ENCODE results near the gene PIK3R6. TPM values are rescaled to one million over a fixed set of nuclear protein-coding genes. Genes with fewer than 3 reads are reported as not detected.

The PIK3R6 gene
- total and polyA plus RNA-seq, 2 donors (not counting 1 experiment from before 2014, with no cell fraction given) = 2.8 to 11.0 TPM

- H3K79me2 ChIP-seq (ENCODE audit: control insufficient read depth, insufficient read depth, low read length) = no peaks in the 10 kb centered on the region
- no peak overlapping the region for H3K27ac ChIP-seq (ENCODE audit: low read length in 2 of 2)
- H2AFZ ChIP-seq (ENCODE audit: insufficient read depth, low read depth, low read length, poor library complexity, severe bottlenecking) = no peak overlapping the region
- Mint-ChIP-seq H3K27ac (no peak overlapping the region), H3K4me1 (peaks cover 32% of the 10 kb centered on the region), H3K27me3 (no peaks in the 10 kb centered on the region), H3K9me3 (ENCODE audit: insufficient read depth) (no peaks in the 10 kb centered on the region), H3K4me3 (no peak overlapping the region)
- no peaks in the 10 kb centered on the region for H3K27me3 ChIP-seq (replicated peaks in 1 of 4; ENCODE audit: control extremely low read depth in 1 of 4, control insufficient read depth in 3 of 4, insufficient read depth in 4 of 4, low read length in 3 of 4)
- ChIA-PET POLR2A (no interaction called here), CTCF (interaction anchor here (1.0 kb wide), 1 partner anchor 76 kb away, joined by 3 read pairs; no protein-coding TSS in a partner anchor)
- no peak overlapping the region for H3K4me2 ChIP-seq (replicated peaks; ENCODE audit: low read depth, low read length, poor library complexity, severe bottlenecking)
- H3K36me3 ChIP-seq (replicated peaks in 1 of 2; ENCODE audit: control extremely low read depth in 1 of 2, control insufficient read depth in 1 of 2, extremely low read depth in 1 of 2, insufficient read depth in 2 of 2, low read length in 1 of 2) = no peaks in the 10 kb centered on the region
- no peak overlapping the region for H3K4me3 ChIP-seq (ENCODE audit: control extremely low read depth in 1 of 5, extremely low read depth in 1 of 5, insufficient read depth in 1 of 5, low read depth in 2 of 5, low read length in 4 of 5)
- H3K4me1 ChIP-seq (ENCODE audit: control insufficient read depth in 2 of 2, insufficient read depth in 2 of 2, low read length in 2 of 2) = peaks cover 29 to 36% of the 10 kb centered on the region in 2 donors
- WGBS (ENCODE audit: insufficient coverage) = 72% methylated on average over 7 of the region's 7 CpGs
- ATAC-seq (ENCODE audit: low read depth) = no peak
- H4K20me1 ChIP-seq (ENCODE audit: control insufficient read depth, insufficient read depth, low read length, poor library complexity, severe bottlenecking) = no peaks in the 10 kb centered on the region
- TF ChIP-seq, protein P1, sequence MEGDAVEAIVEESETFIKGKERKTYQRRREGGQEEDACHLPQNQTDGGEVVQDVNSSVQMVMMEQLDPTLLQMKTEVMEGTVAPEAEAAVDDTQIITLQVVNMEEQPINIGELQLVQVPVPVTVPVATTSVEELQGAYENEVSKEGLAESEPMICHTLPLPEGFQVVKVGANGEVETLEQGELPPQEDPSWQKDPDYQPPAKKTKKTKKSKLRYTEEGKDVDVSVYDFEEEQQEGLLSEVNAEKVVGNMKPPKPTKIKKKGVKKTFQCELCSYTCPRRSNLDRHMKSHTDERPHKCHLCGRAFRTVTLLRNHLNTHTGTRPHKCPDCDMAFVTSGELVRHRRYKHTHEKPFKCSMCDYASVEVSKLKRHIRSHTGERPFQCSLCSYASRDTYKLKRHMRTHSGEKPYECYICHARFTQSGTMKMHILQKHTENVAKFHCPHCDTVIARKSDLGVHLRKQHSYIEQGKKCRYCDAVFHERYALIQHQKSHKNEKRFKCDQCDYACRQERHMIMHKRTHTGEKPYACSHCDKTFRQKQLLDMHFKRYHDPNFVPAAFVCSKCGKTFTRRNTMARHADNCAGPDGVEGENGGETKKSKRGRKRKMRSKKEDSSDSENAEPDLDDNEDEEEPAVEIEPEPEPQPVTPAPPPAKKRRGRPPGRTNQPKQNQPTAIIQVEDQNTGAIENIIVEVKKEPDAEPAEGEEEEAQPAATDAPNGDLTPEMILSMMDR (IDR thresholded peaks at IDR 0.05) = no peak
- no peak for TF ChIP-seq EZH2 (IDR thresholded peaks at IDR 0.05; ENCODE audit: borderline replicate concordance, insufficient read depth, low read depth, low read length, poor library complexity, severe bottlenecking)
- DNase-seq = no peak
- H3K9ac ChIP-seq (ENCODE audit: low read length) = no peak overlapping the region
- H3K9me3 ChIP-seq (ENCODE audit: control extremely low read depth in 1 of 3, control insufficient read depth in 2 of 3, insufficient read depth in 1 of 3, low read length in 2 of 3) = no peaks in the 10 kb centered on the region
- intact Hi-C loops (cut with micrococcal nuclease) = no loop called here
Observed at GRCh38 chr17:8861495-8862181, 5.8 kb downstream of the PIK3R6 start.

GRCh38 chr17:8859804-8860430 is 7.6 kb downstream of the PIK3R6 start:
- no peaks in the 10 kb centered on the region for H3K36me3 ChIP-seq (replicated peaks in 1 of 2; ENCODE audit: control extremely low read depth in 1 of 2, control insufficient read depth in 1 of 2, extremely low read depth in 1 of 2, insufficient read depth in 2 of 2, low read length in 1 of 2)
- H3K27me3 Mint-ChIP-seq = no peaks in the 10 kb centered on the region
- H3K79me2 ChIP-seq (ENCODE audit: control insufficient read depth, insufficient read depth, low read length) = no peaks in the 10 kb centered on the region
- no peak overlapping the region for H3K4me2 ChIP-seq (replicated peaks; ENCODE audit: low read depth, low read length, poor library complexity, severe bottlenecking)
- ATAC-seq (ENCODE audit: low read depth) (no peak), DNase-seq (no peak)
- no peaks in the 10 kb centered on the region for H4K20me1 ChIP-seq (ENCODE audit: control insufficient read depth, insufficient read depth, low read length, poor library complexity, severe bottlenecking)
- TF ChIP-seq, protein P1 (IDR thresholded peaks at IDR 0.05) = no peak
- no peaks in the 10 kb centered on the region for H3K9me3 ChIP-seq (ENCODE audit: control extremely low read depth in 1 of 3, control insufficient read depth in 2 of 3, insufficient read depth in 1 of 3, low read length in 2 of 3)
- H3K27me3 ChIP-seq (replicated peaks in 1 of 4; ENCODE audit: control extremely low read depth in 1 of 4, control insufficient read depth in 3 of 4, insufficient read depth in 4 of 4, low read length in 3 of 4) = no peaks in the 10 kb centered on the region
- H3K9ac ChIP-seq (ENCODE audit: low read length) = no peak overlapping the region
- H3K27ac Mint-ChIP-seq = peak overlapping the region; percentile 22
- peaks cover 29 to 38% of the 10 kb centered on the region in 2 donors for H3K4me1 ChIP-seq (ENCODE audit: control insufficient read depth in 2 of 2, insufficient read depth in 2 of 2, low read length in 2 of 2)
- no peak overlapping the region for H3K27ac ChIP-seq (ENCODE audit: low read length in 2 of 2)
- H2AFZ ChIP-seq (ENCODE audit: insufficient read depth, low read depth, low read length, poor library complexity, severe bottlenecking) = no peak overlapping the region
- H3K4me3 Mint-ChIP-seq = no peak overlapping the region
- CTCF ChIA-PET = interaction anchor here (0.6 kb wide), 1 partner anchor 139 kb away, joined by 3 read pairs; no protein-coding TSS in a partner anchor
- H3K9me3 Mint-ChIP-seq (ENCODE audit: insufficient read depth) = no peaks in the 10 kb centered on the region
- peaks cover 44% of the 10 kb centered on the region for H3K4me1 Mint-ChIP-seq
- 95% methylated on average over 9 of the region's 14 CpGs for WGBS (ENCODE audit: insufficient coverage)
- intact Hi-C loops (cut with micrococcal nuclease) = loop anchor here (5.0 kb wide), 1 partner anchor 137 kb away; no protein-coding TSS in a partner anchor
- no peak overlapping the region for H3K4me3 ChIP-seq (ENCODE audit: control extremely low read depth in 1 of 5, extremely low read depth in 1 of 5, insufficient read depth in 1 of 5, low read depth in 2 of 5, low read length in 4 of 5)
- POLR2A ChIA-PET = no interaction called here

Measured in B cell (primary cell).